Measurements from ENCODE around the gene ETV3.
"Not testable (repeated sequence)": the region's sequence is repeated elsewhere in the genome, so short reads cannot be mapped to it uniquely, and the experiment has no call there.

The ETV3 gene

DNA sequence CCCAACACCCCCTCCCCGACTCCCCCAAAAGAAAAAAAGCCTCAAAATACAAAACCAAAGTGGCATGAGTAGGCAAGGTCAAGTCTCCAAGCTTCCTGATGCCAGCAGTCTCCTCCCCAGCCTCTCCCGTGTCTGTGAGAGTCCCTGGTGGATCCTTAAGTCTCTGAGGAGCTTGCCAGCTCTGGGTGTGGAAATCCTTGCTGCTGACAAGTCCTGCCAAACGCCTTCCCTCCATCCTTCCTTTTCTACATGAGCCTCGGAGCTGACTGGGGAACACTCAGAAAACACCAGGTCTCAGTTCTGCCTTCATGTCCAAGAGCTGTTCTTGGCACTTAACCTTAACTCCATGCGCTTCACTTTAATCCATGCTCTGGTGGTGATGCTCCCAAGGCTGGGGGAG is 34.9 kb downstream of the ETV3 start:
- no peak for DNase-seq
- no peaks in the 10 kb centered on the region for H3K36me3 ChIP-seq
- peaks cover 63% of the 10 kb centered on the region for H3K27me3 ChIP-seq (ENCODE audit: insufficient read depth, low read depth, severe bottlenecking)
- no peaks in the 10 kb centered on the region for H3K9me3 ChIP-seq (ENCODE audit: severe bottlenecking)
- TF ChIP-seq, protein P1, sequence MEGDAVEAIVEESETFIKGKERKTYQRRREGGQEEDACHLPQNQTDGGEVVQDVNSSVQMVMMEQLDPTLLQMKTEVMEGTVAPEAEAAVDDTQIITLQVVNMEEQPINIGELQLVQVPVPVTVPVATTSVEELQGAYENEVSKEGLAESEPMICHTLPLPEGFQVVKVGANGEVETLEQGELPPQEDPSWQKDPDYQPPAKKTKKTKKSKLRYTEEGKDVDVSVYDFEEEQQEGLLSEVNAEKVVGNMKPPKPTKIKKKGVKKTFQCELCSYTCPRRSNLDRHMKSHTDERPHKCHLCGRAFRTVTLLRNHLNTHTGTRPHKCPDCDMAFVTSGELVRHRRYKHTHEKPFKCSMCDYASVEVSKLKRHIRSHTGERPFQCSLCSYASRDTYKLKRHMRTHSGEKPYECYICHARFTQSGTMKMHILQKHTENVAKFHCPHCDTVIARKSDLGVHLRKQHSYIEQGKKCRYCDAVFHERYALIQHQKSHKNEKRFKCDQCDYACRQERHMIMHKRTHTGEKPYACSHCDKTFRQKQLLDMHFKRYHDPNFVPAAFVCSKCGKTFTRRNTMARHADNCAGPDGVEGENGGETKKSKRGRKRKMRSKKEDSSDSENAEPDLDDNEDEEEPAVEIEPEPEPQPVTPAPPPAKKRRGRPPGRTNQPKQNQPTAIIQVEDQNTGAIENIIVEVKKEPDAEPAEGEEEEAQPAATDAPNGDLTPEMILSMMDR (IDR thresholded peaks at IDR 0.05; ENCODE audit: low read depth, low read length): no peak
- H3K4me3 ChIP-seq (ENCODE audit: low read depth, low read length): no peak overlapping the region
- H3K27ac ChIP-seq: no peak overlapping the region

DNA sequence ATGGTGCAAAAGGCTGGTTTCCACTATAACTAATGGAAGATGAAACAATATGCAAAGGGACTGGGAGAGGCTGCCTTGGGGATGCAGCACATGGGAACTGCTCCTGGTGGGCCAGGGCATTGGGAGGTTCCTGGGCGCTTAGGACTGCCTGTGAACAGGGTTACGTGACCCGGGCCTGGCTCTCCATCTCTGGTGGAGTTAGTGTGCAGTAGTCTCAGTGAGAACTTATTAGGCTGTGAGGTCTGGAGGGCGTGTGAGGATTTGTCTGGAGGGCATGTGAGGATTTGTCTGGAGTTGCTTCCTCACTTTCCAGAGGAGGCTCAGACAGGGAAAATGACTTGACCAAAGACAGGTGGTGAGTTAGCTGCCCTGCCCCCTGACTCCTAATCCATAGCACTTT is 37.0 kb downstream of the ETV3 start:
- Histone ChIP-seq H3K36me3 (no peaks in the 10 kb centered on the region), H3K4me3 (ENCODE audit: low read depth, low read length) (no peak overlapping the region), H3K9me3 (ENCODE audit: severe bottlenecking) (no peaks in the 10 kb centered on the region), H3K27ac (no peak overlapping the region), H3K27me3 (ENCODE audit: insufficient read depth, low read depth, severe bottlenecking) (peaks cover 47% of the 10 kb centered on the region)
- TF ChIP-seq, protein P1 (IDR thresholded peaks at IDR 0.05; ENCODE audit: low read depth, low read length): no peak
- DNase-seq: peak; percentile 94

DNA sequence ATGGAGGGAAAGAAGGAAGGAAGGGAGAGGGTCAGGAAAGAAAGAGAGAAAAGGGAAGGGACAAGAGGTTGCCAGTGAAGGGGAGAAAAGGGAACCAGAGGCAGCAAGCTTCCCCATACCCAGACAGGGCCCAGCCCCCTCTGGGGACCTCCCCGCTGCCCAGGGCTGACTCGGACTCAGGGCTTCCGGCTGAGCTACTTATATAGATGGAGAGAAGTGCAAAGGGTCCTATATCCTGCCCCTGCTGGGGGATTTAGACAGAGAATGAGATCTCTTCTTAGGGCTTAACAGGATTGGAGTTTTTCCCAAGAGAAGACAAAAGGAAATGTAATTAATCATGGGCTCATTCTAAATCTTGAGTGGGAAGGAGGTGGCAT is 38.6 kb downstream of the ETV3 start, which contains the start of gene ETV3L:
TSS of gene ETV3L (minus strand) at position 176 of the 377 bp plus-strand sequence. CDS start 285 bp downstream, outside the sequence.
- peak; percentile 84 for DNase-seq
- H3K9me3 ChIP-seq (ENCODE audit: severe bottlenecking): no peaks in the 10 kb centered on the region
- no peak within 1 kb of the TSS for H3K27ac ChIP-seq
- peaks cover 38% of the 10 kb centered on the region for H3K27me3 ChIP-seq (ENCODE audit: insufficient read depth, low read depth, severe bottlenecking)
- TF ChIP-seq, protein P1 (IDR thresholded peaks at IDR 0.05; ENCODE audit: low read depth, low read length): no peak
- no peak within 1 kb of the TSS for H3K4me3 ChIP-seq (ENCODE audit: low read depth, low read length)
- H3K36me3 ChIP-seq: no peaks in the 10 kb centered on the region

DNA sequence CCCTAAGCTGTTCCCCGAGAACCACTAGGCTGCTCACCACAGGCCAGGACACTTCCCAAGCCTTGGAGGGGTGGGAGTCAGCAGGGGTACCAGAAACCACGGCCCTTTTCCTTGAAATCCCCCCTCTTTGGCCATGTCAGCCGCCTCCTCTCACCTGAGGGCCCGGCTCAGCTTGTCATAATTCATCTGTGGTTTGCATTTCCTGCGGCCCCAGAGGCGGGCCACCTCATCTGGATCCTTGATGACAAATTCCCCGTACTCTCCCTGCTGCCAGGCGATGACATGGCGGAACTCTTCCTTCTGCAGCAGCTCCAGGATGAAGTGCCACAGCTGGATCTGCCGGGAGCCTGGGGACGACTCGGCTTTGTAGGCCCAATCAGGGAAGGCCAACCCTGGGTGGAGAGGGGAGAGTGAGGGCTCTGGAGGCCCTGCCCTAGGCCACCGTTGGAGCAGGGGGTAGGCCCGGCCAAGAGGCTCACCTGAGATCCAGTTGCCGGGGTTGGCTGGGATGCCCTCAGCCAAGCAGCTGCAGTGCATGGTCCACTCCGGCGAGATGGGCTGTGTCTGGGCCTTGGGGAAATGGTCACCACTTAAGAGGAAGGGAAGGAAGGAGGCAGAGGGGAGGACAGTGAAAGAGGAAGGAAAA is 39.1 kb downstream of the ETV3 start:
- not testable (repeated sequence) for H3K4me3 ChIP-seq (ENCODE audit: low read depth, low read length); DNase-seq; H3K36me3 ChIP-seq; H3K9me3 ChIP-seq (ENCODE audit: severe bottlenecking); H3K27ac ChIP-seq
- H3K27me3 ChIP-seq (ENCODE audit: insufficient read depth, low read depth, severe bottlenecking): peaks cover 37% of the 10 kb centered on the region

DNA sequence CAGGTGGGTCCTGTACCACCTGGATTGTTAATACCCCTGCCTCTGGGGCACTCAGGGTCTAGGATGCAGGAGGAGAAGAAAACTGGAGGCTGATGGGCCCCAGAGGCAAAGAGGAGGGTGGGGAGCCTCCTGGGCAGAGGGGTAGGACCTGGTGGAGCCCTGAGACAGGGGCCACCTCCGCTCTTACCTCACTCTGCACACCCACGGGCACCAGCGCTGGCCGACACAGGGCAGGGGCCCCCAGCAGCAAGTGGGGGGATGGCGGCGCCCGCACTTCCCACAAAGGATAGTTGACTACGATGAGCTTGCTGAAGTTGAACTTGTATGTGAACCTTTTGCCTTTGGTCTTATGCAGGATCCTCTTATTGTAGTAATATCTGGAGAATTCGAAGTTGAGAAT is 39.7 kb downstream of the ETV3 start:
- Histone ChIP-seq H3K36me3 (no peaks in the 10 kb centered on the region), H3K9me3 (ENCODE audit: severe bottlenecking) (no peaks in the 10 kb centered on the region), H3K27ac (no peak overlapping the region), H3K27me3 (ENCODE audit: insufficient read depth, low read depth, severe bottlenecking) (peaks cover 31% of the 10 kb centered on the region), H3K4me3 (ENCODE audit: low read depth, low read length) (no peak overlapping the region)
- no peak for DNase-seq
- TF ChIP-seq, protein P1 (IDR thresholded peaks at IDR 0.05; ENCODE audit: low read depth, low read length): no peak

DNA sequence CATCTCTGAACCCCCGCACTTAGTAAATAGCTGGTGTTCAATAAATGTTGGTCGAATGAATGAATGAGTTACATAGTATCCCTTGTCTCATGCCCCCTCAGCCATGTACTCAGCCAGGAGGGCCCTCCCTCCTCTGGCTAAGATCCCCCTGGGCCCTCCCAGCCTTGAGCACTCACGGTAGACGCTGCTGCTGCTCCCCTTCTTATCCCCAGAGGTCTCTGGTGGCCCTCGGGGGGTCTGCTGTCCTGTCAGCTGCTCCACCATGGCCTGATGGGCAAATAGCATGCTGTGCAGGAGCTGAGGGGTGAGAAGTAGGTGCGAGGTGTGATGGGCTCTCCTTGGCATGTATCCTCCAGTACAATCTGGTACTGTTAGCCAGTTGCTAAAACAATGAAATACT is 40.5 kb downstream of the ETV3 start:
- no peak overlapping the region for H3K4me3 ChIP-seq (ENCODE audit: low read depth, low read length)
- H3K27me3 ChIP-seq (ENCODE audit: insufficient read depth, low read depth, severe bottlenecking): peaks cover 23% of the 10 kb centered on the region
- no peaks in the 10 kb centered on the region for H3K9me3 ChIP-seq (ENCODE audit: severe bottlenecking)
- DNase-seq: no peak
- no peaks in the 10 kb centered on the region for H3K36me3 ChIP-seq
- no peak overlapping the region for H3K27ac ChIP-seq
- TF ChIP-seq, protein P1 (IDR thresholded peaks at IDR 0.05; ENCODE audit: low read depth, low read length): no peak
